Omental fat pad (tissue), 4 donors: ENCODE data around the gene AREL1. TPM values are rescaled to one million over a fixed set of nuclear protein-coding genes. Genes with fewer than 3 reads are reported as not detected.

Experiments
- ATAC-seq: fragments of 150-250 bp; one replicate; pipeline ENCODE4 v1.9.1; 2016; ENCODE audit warnings: mild to moderate bottlenecking, moderate library complexity; ENCODE audit not compliant: low FRiP score
- DNase-seq: peaks from one replicate; pipeline ENCODE4 v3.0.0-alpha.2; 2019; ENCODE audit warnings: low spot score
- CTCF ChIP-seq, 3 donors: fragments of 450-650 bp; IDR thresholded peaks; one replicate each; pipeline ENCODE4 v1.5.1; 2016 to 2017; ENCODE audit warnings: antibody characterized with exemption in 3 of 3, mild to moderate bottlenecking in 3 of 3, moderate library complexity in 2 of 3
- total RNA-seq, 4 donors: library from RNA; depleted of rRNA; stranded (reverse); fragments of >200 nt; gene quantifications; one replicate each; pipeline ENCODE4 v1.1.0, GENCODE V29; 2016

The AREL1 gene
- total RNA-seq, 4 donors from 2014 or later: 18.4 to 33.5 (median 26.8) TPM

- no peak for DNase-seq
- no peak for ATAC-seq
- no peak for TF ChIP-seq CTCF (IDR thresholded peaks at IDR 0.05)
Observed at GRCh38 chr14:74620923-74621322, 92.0 kb downstream of the AREL1 start.

GRCh38 chr14:74620497-74620921 lies 92.4 kb downstream of the AREL1 start:
- no peak for TF ChIP-seq CTCF (IDR thresholded peaks at IDR 0.05)
- ATAC-seq (no peak), DNase-seq (no peak)

- no peak for TF ChIP-seq CTCF (IDR thresholded peaks at IDR 0.05)
- ATAC-seq (peak; percentile 67), DNase-seq (peak; percentile 46)
Observed at GRCh38 chr14:74619672-74620131, 93.2 kb downstream of the AREL1 start.

- ATAC-seq (no peak), DNase-seq (no peak)
- TF ChIP-seq CTCF (IDR thresholded peaks at IDR 0.05): no peak
Observed at GRCh38 chr14:74618078-74618952, 94.6 kb downstream of the AREL1 start.

- ATAC-seq (no peak), DNase-seq (no peak)
- no peak for TF ChIP-seq CTCF (IDR thresholded peaks at IDR 0.05)
Observed at GRCh38 chr14:74616996-74617700, 95.7 kb downstream of the AREL1 start.

GRCh38 chr14:74616507-74616906 lies 96.4 kb downstream of the AREL1 start:
- DNase-seq (no peak), ATAC-seq (no peak)
- no peak for TF ChIP-seq CTCF (IDR thresholded peaks at IDR 0.05)
